Pancreas (tissue), 10 donors: ENCODE results near the gene NPIPB2. TPM values are rescaled to one million over a fixed set of nuclear protein-coding genes. Genes with fewer than 3 reads are reported as not detected.
A peak's percentile ranks its signal among the peaks of the same experiment; 100 is the strongest.

Experiments
- ATAC-seq, 4 donors: fragments of 200-7000 bp; cut with Tn5 transposase; one replicate each; pipeline versions ENCODE4 v1.8.0 to v1.9.1; 2020; ENCODE audit warnings: mild to moderate bottlenecking in 4 of 4, moderate library complexity in 4 of 4
- DNase-seq, 6 donors: peaks; one replicate each; pipeline ENCODE4 v3.0.0-alpha.2; 2020
- FAIRE-seq: peaks from 2 replicates; lab custom pipeline; 2012; peaks lifted over from hg19 to GRCh38; lab: Jason Lieb, UNC
- H3K27ac ChIP-seq, 4 donors: fragments of 200-600 bp; sonication (generic); 1 replicate in 3 of 4; 2 replicates in 1 of 4; pipeline versions ENCODE4 v1.5.0 to v1.8.0; 2020
- H3K27me3 ChIP-seq, 4 donors: fragments of 200-600 bp; one replicate each; pipeline ENCODE4 v1.8.0; 2021
- H3K36me3 ChIP-seq, 3 donors: fragments of 200-600 bp; sonication (generic) in 1 of 3; one replicate each; pipeline versions ENCODE4 v1.5.0 to v1.8.0; 2020 to 2021
- H3K4me1 ChIP-seq, 3 donors: fragments of 200-600 bp; one replicate each; pipeline ENCODE4 v1.8.0; 2021
- H3K4me3 ChIP-seq, 4 donors: fragments of 200-600 bp; sonication (generic) in 2 of 4; one replicate each; pipeline versions ENCODE4 v1.5.0 to v1.8.0; 2020 to 2021
- H3K9me3 ChIP-seq, 4 donors: fragments of 200-600 bp; one replicate each; pipeline ENCODE4 v1.8.0; 2021
- WGBS, 2 donors: extraction: QIAGEN DNeasy Blood & Tissue Kit; methylation state at CpG; one replicate each; pipeline ENCODE4 v1.1.7; 2013; 5-methylcytosine and 5-hydroxymethylcytosine counted together
- intact Hi-C, 3 donors: fragments of 100-400 bp; cut with DNase I; formaldehyde crosslinking; loops; one replicate each; pipeline versions ENCODE4 v1.11.1 to v1.14.2; 2022
- polyA plus RNA-seq, 2 donors: library from polyadenylated mRNA; stranded (reverse); fragments of 200-250 nt; gene quantifications; one replicate each; pipeline ENCODE4 v1.2.3, GENCODE V29; 2013
- total RNA-seq, 6 donors: library from RNA; stranded (reverse); fragmentation: NEBNext Ultra II Directional in 4 of 6; extraction: Animal tissue kit (Norgen Biotek cat#: 25700) in 4 of 6; gene quantifications; one replicate each; pipeline versions ENCODE4 v1.2.1 to v1.2.4, GENCODE V29; 2021 to 2023
- TF ChIP-seq, protein P1 (sequence below), 4 donors: fragments of 200-600 bp; sonication (generic) in 3 of 4; IDR thresholded peaks; one replicate each; pipeline versions ENCODE4 v1.5.0 to v1.8.0; 2021; ENCODE audit warnings: antibody characterized with exemption in 4 of 4
- donor health status: healthy with polysubstance abuse.
- donor health status: DM: no; HTN: no; CAD: no; lungs with moderate emphysema.
- donor health status: DM: no; HTN: no; CAD: no.
- donor health status: control.
- donor health status: control.
- donor health status: Bipolar disorder and iron deficiency.
- donor health status: DM: yes; HTN: yes; CAD: no.
- donor health status: DM: no; HTN: no; CAD: no.
- donor health status: DM: no; HTN: no; CAD: no.
- donor health status: DM: yes; HTN: yes; CAD: no.

Gene NPIPB2
- total and polyA plus RNA-seq, 8 donors: 0.92 to 10.0 (median 4.6) TPM

- Histone ChIP-seq H3K36me3 (no peaks in the 10 kb centered on the region), H3K27me3 (no peaks in the 10 kb centered on the region), H3K4me1 (peaks cover 6 to 24% (median 15%) of the 10 kb centered on the region in 3 donors), H3K4me3 (peak within 1 kb of the TSS; percentile 71 to 97 (median 89)), H3K9me3 (no peaks in the 10 kb centered on the region), H3K27ac (peak within 1 kb of the TSS; percentile 83 to 93 (median 89))
- FAIRE-seq (peak; percentile 81), ATAC-seq (peak; percentile 92 to 95 (median 94)), DNase-seq (peak; percentile 98 to 99 (median 99))
- intact Hi-C loops: no loop called here
- TF ChIP-seq, protein P1, sequence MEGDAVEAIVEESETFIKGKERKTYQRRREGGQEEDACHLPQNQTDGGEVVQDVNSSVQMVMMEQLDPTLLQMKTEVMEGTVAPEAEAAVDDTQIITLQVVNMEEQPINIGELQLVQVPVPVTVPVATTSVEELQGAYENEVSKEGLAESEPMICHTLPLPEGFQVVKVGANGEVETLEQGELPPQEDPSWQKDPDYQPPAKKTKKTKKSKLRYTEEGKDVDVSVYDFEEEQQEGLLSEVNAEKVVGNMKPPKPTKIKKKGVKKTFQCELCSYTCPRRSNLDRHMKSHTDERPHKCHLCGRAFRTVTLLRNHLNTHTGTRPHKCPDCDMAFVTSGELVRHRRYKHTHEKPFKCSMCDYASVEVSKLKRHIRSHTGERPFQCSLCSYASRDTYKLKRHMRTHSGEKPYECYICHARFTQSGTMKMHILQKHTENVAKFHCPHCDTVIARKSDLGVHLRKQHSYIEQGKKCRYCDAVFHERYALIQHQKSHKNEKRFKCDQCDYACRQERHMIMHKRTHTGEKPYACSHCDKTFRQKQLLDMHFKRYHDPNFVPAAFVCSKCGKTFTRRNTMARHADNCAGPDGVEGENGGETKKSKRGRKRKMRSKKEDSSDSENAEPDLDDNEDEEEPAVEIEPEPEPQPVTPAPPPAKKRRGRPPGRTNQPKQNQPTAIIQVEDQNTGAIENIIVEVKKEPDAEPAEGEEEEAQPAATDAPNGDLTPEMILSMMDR (IDR thresholded peaks at IDR 0.05): no peak
- 1% methylated on average over 59 to 84 of the region's 84 CpGs for WGBS, 2 donors
Observed at GRCh38 chr16:11915644-11916523, 26.0 kb downstream of the NPIPB2 start, which contains the start of gene GSPT1. TSS of gene GSPT1 (minus strand) at chr16:11915956. CDS start at chr16:11915720, 236 bp downstream.

DNA sequence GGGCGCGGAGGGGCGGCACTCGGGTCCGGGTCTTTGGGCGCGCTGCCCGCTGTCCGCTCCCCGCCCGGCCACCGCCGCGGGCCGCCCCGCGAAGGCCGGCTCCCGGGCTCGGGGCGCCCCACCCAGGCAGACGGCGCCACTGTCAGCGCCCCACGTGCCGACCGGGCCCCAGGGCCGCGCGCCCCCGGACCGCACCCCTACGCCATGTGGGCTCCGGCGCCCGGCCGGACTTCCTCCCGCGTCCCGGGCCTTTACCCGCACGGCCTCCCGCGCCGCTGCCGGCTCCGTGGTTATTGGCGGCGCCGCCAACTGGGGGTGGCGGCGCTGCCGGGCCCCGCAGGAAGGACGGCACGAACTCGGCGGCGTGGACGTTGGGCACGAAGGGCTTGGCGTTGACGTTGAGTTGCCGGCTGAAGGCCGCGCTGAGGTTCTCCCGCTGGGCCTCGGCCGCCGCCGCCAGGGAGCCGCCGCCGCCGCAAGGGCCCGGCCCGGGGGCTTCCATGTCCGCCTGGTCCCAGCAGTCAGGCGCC lies 26.7 kb downstream of the NPIPB2 start:
- Histone ChIP-seq H3K27me3 (no peaks in the 10 kb centered on the region), H3K4me3 (peak overlapping the region; percentile 71 to 97 (median 89)), H3K36me3 (no peaks in the 10 kb centered on the region), H3K4me1 (peaks cover 6 to 31% (median 15%) of the 10 kb centered on the region in 3 donors), H3K27ac (peak overlapping the region; percentile 83 to 93 (median 89)), H3K9me3 (no peaks in the 10 kb centered on the region)
- FAIRE-seq: no peak
- intact Hi-C loops: no loop called here
- peak in 3 of 4 donors; percentile 1 to 23 (median 2) for ATAC-seq
- TF ChIP-seq, protein P1 (IDR thresholded peaks at IDR 0.05): no peak
- WGBS, 2 donors: 0 to 1% methylated on average over 50 to 79 of the region's 79 CpGs
- peak; percentile 40 to 82 (median 64) for DNase-seq

- peak overlapping the region; percentile 71 to 97 (median 89) for H3K4me3 ChIP-seq
- WGBS, 2 donors: 1% methylated on average over 30 of the region's 30 CpGs
- TF ChIP-seq, protein P1 (IDR thresholded peaks at IDR 0.05): no peak
- peak overlapping the region; percentile 83 to 93 (median 89) for H3K27ac ChIP-seq
- H3K36me3 ChIP-seq: no peaks in the 10 kb centered on the region
- DNase-seq: peak in 4 of 6 donors; percentile 16 to 75 (median 36)
- H3K27me3 ChIP-seq: no peaks in the 10 kb centered on the region
- intact Hi-C loops: no loop called here
- peaks cover 6 to 35% (median 15%) of the 10 kb centered on the region in 3 donors for H3K4me1 ChIP-seq
- no peaks in the 10 kb centered on the region for H3K9me3 ChIP-seq
- no peak for FAIRE-seq
- no peak for ATAC-seq
Observed at GRCh38 chr16:11914210-11915113, 27.4 kb downstream of the NPIPB2 start.

GRCh38 chr16:11913425-11914079 lies 28.3 kb downstream of the NPIPB2 start:
- FAIRE-seq (no peak), ATAC-seq (no peak), DNase-seq (no peak)
- no peaks in the 10 kb centered on the region for H3K9me3 ChIP-seq
- TF ChIP-seq, protein P1 (IDR thresholded peaks at IDR 0.05): no peak
- H3K4me3 ChIP-seq: peak overlapping the region in 3 of 4 donors; percentile 71 to 97 (median 82)
- H3K36me3 ChIP-seq: no peaks in the 10 kb centered on the region
- intact Hi-C loops: no loop called here
- H3K27ac ChIP-seq: no peak overlapping the region
- H3K27me3 ChIP-seq: no peaks in the 10 kb centered on the region
- WGBS, 2 donors: 34 to 44% methylated on average over 12 of the region's 12 CpGs
- H3K4me1 ChIP-seq: peaks cover 6 to 35% (median 15%) of the 10 kb centered on the region in 3 donors
